Neural progenitor cell (in vitro differentiated cells): ENCODE measurements around the gene RAD51D. TPM values are rescaled to one million over a fixed set of nuclear protein-coding genes. Genes with fewer than 3 reads are reported as not detected.
A peak's percentile ranks its signal among the peaks of the same experiment; 100 is the strongest.

Experiments
- DNase-seq: peaks from one replicate; pipeline ENCODE4 v3.0.0-alpha.2; 2016; ENCODE audit warnings: low spot score
- H2AFZ ChIP-seq: fragments of 200-600 bp; sonication (generic); replicated peaks from 2 replicates; pipeline ENCODE4 v1.6.1; 2016; ENCODE audit warnings: antibody characterized with exemption
- H3F3A ChIP-seq: fragments of 200-600 bp; sonication (generic); 2 replicates; pipeline ENCODE4 v1.6.1; 2016; ENCODE audit warnings: antibody characterized with exemption, low read depth
- H3K27ac ChIP-seq: fragments of 200-600 bp; sonication (generic); 2 replicates; pipeline ENCODE4 v1.5.1; 2016; ENCODE audit warnings: mild to moderate bottlenecking
- H3K27me3 ChIP-seq: fragments of 200-600 bp; sonication (generic); 2 replicates; pipeline ENCODE4 v1.6.1; 2016; ENCODE audit warnings: mild to moderate bottlenecking, moderate library complexity
- H3K36me3 ChIP-seq: fragments of 200-600 bp; sonication (generic); 2 replicates; pipeline ENCODE4 v1.5.1; 2016
- H3K4me1 ChIP-seq: fragments of 200-600 bp; sonication (generic); 2 replicates; pipeline ENCODE4 v1.6.1; 2016; ENCODE audit warnings: mixed run types
- H3K4me2 ChIP-seq: fragments of 200-600 bp; sonication (generic); 2 replicates; pipeline ENCODE4 v1.6.1; 2016
- H3K4me3 ChIP-seq: fragments of 200-600 bp; sonication (generic); 2 replicates; pipeline ENCODE4 v1.5.1; 2016
- H3K79me2 ChIP-seq: fragments of 200-600 bp; sonication (generic); 2 replicates; pipeline ENCODE4 v1.6.1; 2016; ENCODE audit warnings: low read depth
- H3K9ac ChIP-seq: fragments of 200-600 bp; sonication (generic); 2 replicates; pipeline ENCODE4 v1.6.1; 2016
- H3K9me3 ChIP-seq: fragments of 200-600 bp; sonication (generic); 2 replicates; pipeline ENCODE4 v1.5.1; 2016; ENCODE audit warnings: low read depth
- H4K20me1 ChIP-seq: fragments of 200-600 bp; sonication (generic); 2 replicates; pipeline ENCODE4 v1.6.1; 2016; ENCODE audit warnings: low read depth
- H3K27ac Mint-ChIP-seq: 3 replicates; pipeline ENCODE4 v1.8.0; 2021; ENCODE audit warnings: mixed read lengths
- H3K27me3 Mint-ChIP-seq: 2 replicates; pipeline ENCODE4 v1.8.0; 2022; ENCODE audit warnings: low read depth, mild to moderate bottlenecking, inconsistent platforms, moderate library complexity, mixed read lengths; ENCODE audit not compliant: insufficient read depth
- H3K36me3 Mint-ChIP-seq: 3 replicates; pipeline ENCODE4 v1.8.0; 2021; ENCODE audit warnings: mixed read lengths
- H3K4me1 Mint-ChIP-seq: 3 replicates; pipeline ENCODE4 v1.8.0; 2021; ENCODE audit warnings: mixed read lengths
- H3K4me3 Mint-ChIP-seq: 3 replicates; pipeline ENCODE4 v1.8.0; 2021; ENCODE audit warnings: mild to moderate bottlenecking, moderate library complexity, mixed read lengths
- H3K9me3 Mint-ChIP-seq: 3 replicates; pipeline ENCODE4 v1.8.0; 2020; ENCODE audit warnings: mixed read lengths
- CTCF ChIP-seq: fragments of 200-600 bp; sonication (generic); IDR thresholded peaks from 2 replicates; pipeline ENCODE4 v1.5.1; 2017; ENCODE audit warnings: antibody characterized with exemption, mild to moderate bottlenecking
- EZH2 ChIP-seq: fragments of 200-600 bp; sonication (generic); IDR thresholded peaks from 2 replicates; pipeline ENCODE4 v1.6.1; 2017; ENCODE audit warnings: antibody characterized with exemption, mild to moderate bottlenecking, moderate library complexity
- EZH2phosphoT487 ChIP-seq: fragments of 200-600 bp; sonication (generic); IDR thresholded peaks from 2 replicates; pipeline ENCODE4 v1.6.1; 2017; ENCODE audit warnings: antibody characterized with exemption
- total RNA-seq: library from RNA; depleted of rRNA; stranded (reverse); fragments of >200 nt; gene quantifications from 2 replicates; pipeline ENCODE4 v1.2.3, GENCODE V29; 2015; ENCODE audit warnings: low replicate concordance

RAD51D gene
- total RNA-seq, 1 donor from 2014 or later, result 9.0 TPM

GRCh38 chr17:35142467-35142796 is 22.8 kb upstream of the RAD51D start:
- Mint-ChIP-seq H3K27ac (no peak overlapping the region), H3K27me3 (peaks cover 2% of the 10 kb centered on the region), H3K4me1 (peaks cover 7% of the 10 kb centered on the region), H3K4me3 (peak overlapping the region; percentile 89), H3K9me3 (no peaks in the 10 kb centered on the region), H3K36me3 (peaks cover 4% of the 10 kb centered on the region)
- no peaks in the 10 kb centered on the region for H3F3A ChIP-seq
- H3K9ac ChIP-seq, result no peak overlapping the region
- peaks cover 3% of the 10 kb centered on the region for H3K36me3 ChIP-seq
- no peak overlapping the region for H3K4me2 ChIP-seq
- peaks cover 5% of the 10 kb centered on the region for H3K4me1 ChIP-seq
- no peak overlapping the region for H3K27ac ChIP-seq
- DNase-seq, result no peak
- no peak overlapping the region for H2AFZ ChIP-seq
- H3K27me3 ChIP-seq, result no peaks in the 10 kb centered on the region
- H3K4me3 ChIP-seq, result no peak overlapping the region
- no peaks in the 10 kb centered on the region for H4K20me1 ChIP-seq
- H3K9me3 ChIP-seq, result no peaks in the 10 kb centered on the region
- no peak for TF ChIP-seq EZH2phosphoT487
- TF ChIP-seq EZH2, result no peak
- no peak for TF ChIP-seq CTCF
- H3K79me2 ChIP-seq, result peaks cover 27% of the 10 kb centered on the region

- Histone ChIP-seq H2AFZ (peak within 1 kb of the TSS; percentile 92), H3K9me3 (no peaks in the 10 kb centered on the region), H3K27ac (no peak within 1 kb of the TSS), H3K4me1 (peaks cover 5% of the 10 kb centered on the region), H3K4me2 (peak within 1 kb of the TSS; percentile 89), H4K20me1 (no peaks in the 10 kb centered on the region), H3K79me2 (peaks cover 27% of the 10 kb centered on the region), H3K36me3 (peaks cover 3% of the 10 kb centered on the region), H3K27me3 (no peaks in the 10 kb centered on the region), H3F3A (no peaks in the 10 kb centered on the region), H3K4me3 (peak within 1 kb of the TSS; percentile 93), H3K9ac (peak within 1 kb of the TSS; percentile 36)
- Mint-ChIP-seq H3K4me1 (peaks cover 3% of the 10 kb centered on the region), H3K27me3 (peaks cover 2% of the 10 kb centered on the region), H3K27ac (no peak within 1 kb of the TSS), H3K9me3 (no peaks in the 10 kb centered on the region), H3K36me3 (peaks cover 4% of the 10 kb centered on the region), H3K4me3 (peak within 1 kb of the TSS; percentile 89)
- no peak for TF ChIP-seq EZH2phosphoT487
- TF ChIP-seq EZH2, result peak; percentile 47
- peak; percentile 89 for TF ChIP-seq CTCF
- DNase-seq, result peak; percentile 88
Measured at GRCh38 chr17:35141681-35142466, 22.2 kb upstream of the RAD51D start, which contains the start of gene NLE1. TSS of gene NLE1 (minus strand) at chr17:35142303. CDS start at chr17:35142275, 28 bp downstream.

GRCh38 chr17:35138218-35138617 is 18.6 kb upstream of the RAD51D start:
- Histone ChIP-seq H3K4me1 (peaks cover 5% of the 10 kb centered on the region), H3K27me3 (no peaks in the 10 kb centered on the region), H3K36me3 (peaks cover 3% of the 10 kb centered on the region), H3F3A (no peaks in the 10 kb centered on the region), H3K9ac (no peak overlapping the region), H2AFZ (no peak overlapping the region), H3K27ac (no peak overlapping the region), H4K20me1 (no peaks in the 10 kb centered on the region), H3K4me3 (no peak overlapping the region), H3K79me2 (peaks cover 27% of the 10 kb centered on the region), H3K4me2 (no peak overlapping the region), H3K9me3 (no peaks in the 10 kb centered on the region)
- Mint-ChIP-seq H3K4me1 (peaks cover 2% of the 10 kb centered on the region), H3K4me3 (no peak overlapping the region), H3K9me3 (no peaks in the 10 kb centered on the region), H3K36me3 (peaks cover 18% of the 10 kb centered on the region), H3K27me3 (peaks cover 3% of the 10 kb centered on the region), H3K27ac (no peak overlapping the region)
- TF ChIP-seq CTCF, result no peak
- no peak for TF ChIP-seq EZH2phosphoT487
- no peak for TF ChIP-seq EZH2
- no peak for DNase-seq
